HG02884 (cell line): ENCODE results near the gene CLCN2.

Experiments
- ATAC-seq: cut with Tn5 transposase; IDR thresholded peaks from one replicate; pipeline ENCODE4 v1.9.1; 2021; ENCODE audit warnings: mild to moderate bottlenecking, moderate library complexity; ENCODE audit not compliant: unreplicated experiment

Gene CLCN2

DNA sequence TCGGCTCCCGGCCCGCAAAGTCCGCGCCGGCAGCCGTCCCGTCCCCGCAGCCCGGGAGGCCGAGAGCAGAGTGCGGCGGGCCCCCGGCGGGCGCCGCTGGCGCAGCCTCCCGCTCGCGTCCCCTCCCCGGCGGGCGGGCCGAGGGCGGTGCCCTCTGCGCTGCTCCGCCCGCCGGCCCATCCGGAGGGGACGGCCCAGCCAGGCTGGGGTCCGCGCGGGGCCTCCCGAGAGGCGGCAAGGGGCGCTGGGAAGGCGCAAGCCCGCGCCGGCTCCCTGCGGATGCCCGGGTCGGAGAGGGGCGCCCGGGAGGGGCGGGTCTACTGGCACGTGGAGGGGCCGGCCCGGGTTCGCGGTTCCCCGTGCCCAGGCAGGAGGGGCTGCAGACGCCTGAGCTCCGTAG is at the start of gene CLCN2, which contains the start of gene POLR2H:
CLCN2 (minus strand) TSS at position 74 of the 400 bp plus-strand sequence. CDS start 126 bp downstream, outside the sequence.
POLR2H (plus strand) TSS at position 179 of the 400 bp plus-strand sequence. CDS start 1,783 bp downstream, outside the sequence.
- no peak for ATAC-seq

DNA sequence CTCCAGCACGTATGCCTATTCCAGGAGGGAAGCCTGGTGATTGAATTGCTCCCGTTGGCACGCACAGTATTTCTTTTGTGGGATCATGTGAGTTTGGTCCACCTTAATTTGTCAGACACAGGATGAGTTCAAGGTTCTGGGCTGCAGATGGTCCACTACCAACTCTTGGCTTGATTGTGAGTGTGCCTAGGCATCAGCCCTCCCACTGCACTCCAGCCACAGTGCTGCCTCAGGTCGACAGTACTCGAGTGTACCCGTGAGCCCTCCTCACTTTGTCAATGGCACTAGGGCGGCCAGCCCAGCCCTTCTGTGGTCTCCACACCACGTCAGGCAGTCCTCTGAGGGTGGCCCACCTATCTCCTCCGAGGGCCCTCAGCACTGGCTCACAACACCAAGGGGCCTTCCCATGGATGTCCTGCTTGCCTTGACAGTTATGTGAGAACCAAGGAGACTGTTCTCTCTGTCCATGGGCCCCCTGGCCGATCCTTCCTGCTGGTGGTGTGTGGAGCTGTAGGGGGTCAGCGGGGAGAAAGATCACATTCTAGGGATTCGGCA is 48.6 kb upstream of the CLCN2 start:
- ATAC-seq = no peak

DNA sequence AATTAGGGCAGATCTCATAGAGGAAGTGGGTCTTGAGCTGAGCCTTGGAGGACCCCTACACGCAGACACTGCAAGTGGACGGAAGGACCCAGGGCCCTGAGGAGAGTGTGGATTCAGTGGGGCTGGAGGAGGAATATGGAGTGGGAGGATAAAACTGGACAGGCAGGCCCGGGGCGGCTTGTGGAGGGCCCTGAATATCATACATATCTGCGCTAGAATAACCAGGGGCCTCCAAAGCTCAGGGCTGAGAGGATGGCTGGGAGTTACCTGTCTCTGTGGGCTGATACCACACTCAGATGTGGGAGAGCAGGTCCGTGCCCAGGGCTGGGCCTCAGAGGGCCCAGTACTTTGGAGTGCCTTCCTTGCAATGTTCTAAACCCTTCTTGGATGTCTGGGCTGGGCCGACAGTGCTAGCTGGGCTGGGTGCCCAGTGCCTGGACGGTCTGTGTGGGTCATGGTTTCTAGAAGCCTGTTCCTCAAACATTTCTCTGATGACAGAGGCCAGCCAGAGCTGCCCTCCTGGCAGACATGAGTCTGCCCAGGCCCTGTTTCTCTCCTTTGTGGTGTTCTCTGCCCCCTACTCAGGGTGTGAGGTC is 48.0 kb upstream of the CLCN2 start:
- no peak for ATAC-seq

DNA sequence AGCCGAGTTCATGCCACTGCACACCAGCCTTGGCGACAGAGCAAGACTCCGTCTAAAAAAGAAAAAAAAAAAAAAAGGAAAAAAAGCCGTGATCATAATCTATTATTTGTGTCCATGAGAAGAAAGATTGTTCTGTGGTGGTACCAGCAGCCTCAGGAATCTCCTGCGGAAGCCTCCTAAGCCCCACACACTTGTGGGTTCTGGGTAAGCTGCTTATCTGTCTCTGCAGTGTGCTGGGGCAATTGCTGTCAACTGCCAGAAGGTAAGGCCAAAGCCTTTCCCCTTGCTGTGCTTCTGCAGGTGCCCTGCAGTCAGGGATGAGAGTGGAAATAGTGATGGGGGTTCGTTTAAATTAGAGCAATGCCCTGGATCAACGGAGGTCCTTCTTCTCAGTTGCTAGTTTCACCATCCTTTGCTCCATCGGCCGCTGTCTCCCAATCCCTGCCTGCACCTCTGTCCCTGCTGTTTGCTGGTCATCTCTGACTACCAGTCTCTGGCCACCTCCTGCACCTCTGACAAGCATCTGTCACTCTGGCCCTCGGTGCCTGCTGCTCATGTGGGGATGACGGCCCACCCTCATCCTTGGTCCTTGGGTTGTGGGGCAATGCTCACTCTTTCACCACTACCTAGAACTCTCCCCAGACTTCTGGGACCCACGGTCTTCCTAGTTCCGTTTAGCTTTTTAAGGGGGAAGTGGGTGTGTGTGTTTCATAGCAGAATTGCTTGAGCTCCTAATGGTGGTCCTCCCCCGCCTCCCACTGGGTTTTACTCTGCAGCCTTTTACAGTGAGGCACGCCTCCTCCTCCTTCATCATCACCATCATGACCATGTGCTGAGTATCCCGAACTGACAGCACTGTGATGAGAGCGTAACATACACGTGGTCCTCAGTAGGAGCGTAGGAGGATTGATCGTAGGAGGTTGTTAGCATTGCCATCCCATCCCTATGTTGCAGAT is 43.9 kb upstream of the CLCN2 start:
- no peak for ATAC-seq

DNA sequence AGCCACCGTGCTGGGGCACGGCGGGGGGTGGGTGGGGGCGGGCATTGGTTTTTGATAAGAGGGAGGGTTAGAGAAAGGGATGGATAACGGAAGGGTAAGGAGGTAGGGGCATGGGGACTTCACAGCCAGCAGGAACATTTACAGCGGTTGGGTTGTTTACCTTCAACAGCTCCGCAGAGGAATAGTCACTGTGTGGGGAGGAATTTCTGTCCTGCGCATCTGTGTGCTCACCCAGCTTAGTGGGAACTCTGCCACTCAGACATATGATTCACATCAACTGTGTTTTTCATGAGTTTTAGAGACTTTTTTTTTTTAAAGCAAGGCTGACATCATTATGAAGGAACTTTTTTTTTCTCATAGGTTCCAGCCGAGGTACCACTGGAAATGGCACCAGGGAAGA is 38.0 kb upstream of the CLCN2 start:
- ATAC-seq = no peak

DNA sequence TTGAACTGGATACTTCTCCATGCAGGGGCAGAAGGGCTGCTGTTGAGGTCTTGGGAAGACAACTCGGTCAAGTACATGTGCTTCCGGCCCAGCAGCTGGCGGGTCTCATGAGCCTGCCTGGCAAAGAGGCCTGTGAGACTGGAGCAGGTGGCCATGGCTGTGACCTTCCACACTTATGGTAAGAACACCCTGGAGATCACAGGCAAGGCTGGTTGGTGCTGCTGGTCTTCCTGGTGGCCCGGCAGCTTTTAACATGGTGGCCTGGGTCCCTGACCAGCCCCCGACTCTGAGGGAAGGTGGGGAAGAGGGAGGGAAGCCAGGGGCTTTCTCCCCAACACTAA is 33.9 kb upstream of the CLCN2 start:
- ATAC-seq = no peak

DNA sequence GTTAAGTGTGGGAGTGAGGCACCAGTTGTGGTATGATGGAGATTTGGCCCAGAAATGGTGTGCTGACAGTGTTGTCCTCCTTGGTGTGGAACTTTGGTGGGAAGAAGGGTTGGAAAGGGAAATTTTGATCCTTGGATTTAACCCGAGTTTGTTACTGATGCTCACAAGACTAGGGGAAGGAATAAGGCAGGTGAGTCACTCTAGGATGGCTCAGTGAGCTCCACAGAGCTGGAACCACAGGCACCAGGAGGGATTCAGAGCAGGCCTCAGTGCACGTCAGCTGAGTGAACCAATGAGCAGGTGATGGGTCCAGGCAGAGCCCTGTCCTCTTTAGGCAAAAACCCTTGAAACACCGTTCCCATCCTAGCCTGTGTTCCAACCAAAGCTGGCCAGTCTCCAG is 29.9 kb upstream of the CLCN2 start:
- ATAC-seq = no peak

DNA sequence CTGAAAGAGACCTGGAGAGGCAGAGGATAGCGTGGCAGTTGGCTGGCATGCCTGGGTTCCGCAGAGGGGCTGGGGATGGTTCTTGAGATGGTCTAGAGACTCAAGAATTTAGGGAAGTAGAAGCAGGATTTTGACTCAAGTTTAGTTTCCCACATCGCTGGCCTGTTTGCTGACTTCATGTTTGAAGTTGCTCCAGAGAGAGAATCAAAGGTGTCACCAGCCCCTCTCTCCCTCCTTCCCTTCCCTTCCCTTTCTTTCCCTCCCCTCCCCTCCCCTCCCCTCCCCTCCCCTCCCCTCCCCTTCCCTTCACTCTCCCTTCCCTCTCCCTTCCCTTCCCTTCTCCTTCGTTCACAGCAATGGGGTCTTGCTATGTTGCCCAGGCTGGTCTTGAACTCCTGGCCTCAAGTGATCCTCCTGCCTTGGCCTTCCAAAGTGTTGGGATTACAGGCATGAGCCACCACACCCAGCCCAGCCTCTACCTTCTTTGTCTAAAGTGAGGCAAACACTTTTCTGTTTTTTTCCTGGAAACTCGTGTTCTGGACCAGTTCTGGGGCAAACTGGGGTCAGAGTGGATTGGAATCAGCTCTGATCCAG is 28.6 kb upstream of the CLCN2 start:
- ATAC-seq = no peak

DNA sequence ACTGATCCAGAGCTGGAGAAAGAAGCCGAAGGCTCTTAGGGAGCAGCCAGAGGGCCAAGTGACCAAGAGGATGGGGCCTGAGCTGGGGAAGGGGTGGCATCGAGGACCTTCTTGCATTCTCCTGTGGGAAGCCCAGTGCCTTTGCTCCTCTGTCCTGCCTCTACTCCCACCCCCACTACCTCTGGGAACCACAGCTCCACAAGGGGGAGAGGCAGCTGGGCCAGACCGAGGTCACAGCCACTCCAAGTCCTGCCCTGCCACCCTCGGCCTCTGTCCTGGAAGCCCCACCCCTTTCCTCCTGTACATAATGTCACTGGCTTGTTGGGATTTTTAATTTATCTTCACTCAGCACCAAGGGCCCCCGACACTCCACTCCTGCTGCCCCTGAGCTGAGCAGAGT is 28.0 kb upstream of the CLCN2 start:
- ATAC-seq = no peak

DNA sequence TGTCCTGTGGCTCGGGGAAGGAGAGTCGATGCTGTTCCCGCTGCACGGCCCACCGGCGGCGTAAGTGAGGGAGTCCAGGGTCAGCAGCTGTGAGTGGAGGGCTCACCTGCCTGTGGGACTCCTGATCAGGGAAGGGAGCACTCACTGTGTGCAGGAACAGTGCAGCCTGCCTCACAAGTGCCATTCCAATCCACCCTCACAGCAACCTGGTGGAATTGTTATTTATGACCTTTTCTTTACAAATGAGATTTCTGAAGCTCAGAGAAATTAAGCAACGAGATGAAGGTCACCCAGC is 27.5 kb upstream of the CLCN2 start:
- no peak for ATAC-seq

DNA sequence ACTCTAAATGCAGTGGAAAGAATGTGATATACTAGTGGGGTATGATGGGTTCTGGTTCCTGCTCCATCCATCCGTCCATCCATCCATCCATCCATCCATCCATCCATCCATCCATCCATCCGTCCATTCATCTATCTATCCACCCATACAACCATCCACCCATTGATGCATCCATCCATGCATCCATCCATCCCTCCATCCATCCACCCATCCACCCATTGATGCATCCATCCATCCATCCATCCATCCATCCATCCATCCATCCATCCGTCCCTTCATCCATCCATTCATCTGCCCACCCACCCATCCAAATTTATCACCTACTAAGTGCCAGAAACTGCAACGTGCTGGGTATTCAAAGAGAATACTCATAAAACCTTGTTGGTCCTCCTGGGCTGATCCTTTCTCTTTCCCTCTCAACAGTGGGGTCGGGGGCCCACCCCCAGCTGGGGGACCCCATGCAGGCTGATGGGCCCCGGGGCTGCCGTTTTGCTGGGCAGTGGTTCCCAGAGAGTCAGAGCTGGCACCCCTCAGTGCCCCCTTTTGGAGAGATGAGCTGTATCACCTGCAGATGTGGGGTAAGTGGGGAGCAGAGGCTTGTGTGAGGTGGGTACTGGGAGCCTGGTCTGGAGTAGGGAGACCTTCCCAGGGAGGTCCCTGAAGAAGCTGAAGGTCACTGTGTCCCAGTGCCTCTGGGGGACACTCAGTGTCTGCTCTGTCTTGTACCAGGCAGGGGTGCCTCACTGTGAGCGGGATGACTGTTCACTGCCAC is 26.9 kb upstream of the CLCN2 start:
- ATAC-seq = no peak

DNA sequence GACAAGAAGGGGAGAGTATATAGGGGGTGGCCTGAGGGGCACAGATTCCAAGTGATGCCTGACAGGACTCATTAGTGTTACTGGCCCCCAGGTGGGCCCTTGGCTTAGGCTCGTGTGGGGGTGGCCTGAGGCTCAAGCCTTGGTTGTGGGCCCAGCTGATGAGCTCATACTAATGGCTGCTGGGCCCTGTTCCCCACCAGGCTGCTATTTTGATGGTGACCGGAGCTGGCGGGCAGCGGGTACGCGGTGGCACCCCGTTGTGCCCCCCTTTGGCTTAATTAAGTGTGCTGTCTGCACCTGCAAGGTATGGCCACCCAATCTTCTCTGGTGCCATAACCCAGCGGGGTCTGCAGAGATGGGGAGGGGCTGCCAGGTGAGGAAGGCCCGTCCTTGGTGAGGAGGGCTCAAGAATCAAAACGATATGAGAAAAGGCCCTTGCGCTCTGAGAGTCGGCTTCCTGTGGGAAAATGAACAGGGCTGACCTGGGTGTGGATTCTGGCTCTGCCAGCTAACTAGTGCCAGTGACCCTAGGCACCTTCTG is 25.8 kb upstream of the CLCN2 start:
- no peak for ATAC-seq

DNA sequence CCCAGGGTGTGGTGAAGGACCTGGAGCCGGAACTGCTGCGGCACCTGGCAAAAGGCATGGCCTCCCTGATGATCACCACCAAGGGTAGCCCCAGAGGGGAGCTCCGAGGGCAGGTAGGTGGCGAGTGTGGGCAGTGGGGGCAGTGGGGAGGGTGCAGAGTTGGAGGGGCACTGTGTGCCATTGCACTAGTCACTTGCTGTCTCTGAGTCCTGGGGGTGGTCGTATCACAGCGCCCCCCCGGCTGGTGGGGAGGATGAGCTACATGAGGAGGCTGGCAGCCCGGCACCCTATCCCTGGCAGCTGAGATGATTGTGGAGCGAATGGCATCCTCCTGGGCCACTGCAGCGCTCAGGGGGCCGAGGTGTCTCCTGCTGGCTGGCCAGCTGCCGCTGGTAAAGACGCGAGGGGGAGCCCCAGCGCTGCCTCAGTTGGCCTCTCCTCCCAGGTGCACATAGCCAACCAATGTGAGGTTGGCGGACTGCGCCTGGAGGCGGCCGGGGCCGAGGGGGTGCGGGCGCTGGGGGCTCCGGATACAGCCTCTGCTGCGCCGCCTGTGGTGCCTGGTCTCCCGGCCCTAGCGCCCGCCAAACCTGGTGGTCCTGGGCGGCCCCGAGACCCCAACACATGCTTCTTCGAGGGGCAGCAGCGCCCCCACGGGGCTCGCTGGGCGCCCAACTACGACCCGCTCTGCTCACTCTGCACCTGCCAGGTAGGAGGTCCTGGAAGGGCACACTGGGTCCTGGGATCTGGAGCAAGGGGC is 24.8 kb upstream of the CLCN2 start:
- no peak for ATAC-seq

DNA sequence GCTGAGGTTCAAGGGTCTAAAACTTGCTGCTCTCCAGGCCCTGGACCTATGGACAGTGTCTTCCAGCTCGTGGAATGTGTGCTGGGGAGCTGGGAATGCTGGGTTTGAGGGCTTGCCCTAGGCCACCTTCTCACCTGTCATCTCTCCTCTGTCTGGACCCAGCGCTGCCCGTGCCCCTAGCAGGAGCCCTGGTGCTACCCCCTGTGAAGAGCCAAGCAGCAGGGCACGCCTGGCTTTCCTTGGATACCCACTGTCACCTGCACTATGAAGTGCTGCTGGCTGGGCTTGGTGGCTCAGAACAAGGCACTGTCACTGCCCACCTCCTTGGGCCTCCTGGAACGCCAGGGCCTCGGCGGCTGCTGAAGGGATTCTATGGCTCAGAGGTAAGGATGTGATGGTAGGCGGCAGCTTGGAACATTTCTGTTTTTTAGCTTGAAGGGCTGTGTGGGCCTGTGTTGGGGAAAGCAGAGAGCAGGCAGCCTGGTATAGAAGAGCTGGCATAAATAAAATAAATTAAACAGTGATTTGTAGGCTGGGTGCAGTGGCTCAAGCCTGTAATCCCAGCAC is 23.5 kb upstream of the CLCN2 start:
- ATAC-seq = no peak

DNA sequence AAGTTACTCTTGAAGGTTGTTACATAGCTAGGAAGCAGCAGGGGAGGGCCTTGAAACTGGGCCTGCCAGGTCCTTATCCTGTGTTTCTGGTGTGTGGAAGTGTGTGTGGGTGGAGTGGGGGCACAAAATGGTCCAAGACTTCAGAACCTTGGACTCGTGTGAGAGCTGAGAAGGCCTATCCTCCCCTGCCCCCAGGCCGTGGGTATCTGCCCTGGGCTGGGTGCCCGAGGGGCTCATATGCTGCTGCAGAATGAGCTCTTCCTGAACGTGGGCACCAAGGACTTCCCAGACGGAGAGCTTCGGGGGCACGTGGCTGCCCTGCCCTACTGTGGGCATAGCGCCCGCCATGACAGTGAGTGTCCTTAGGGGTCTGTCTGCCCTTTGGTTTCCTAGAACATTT is 22.9 kb upstream of the CLCN2 start:
- ATAC-seq = no peak

DNA sequence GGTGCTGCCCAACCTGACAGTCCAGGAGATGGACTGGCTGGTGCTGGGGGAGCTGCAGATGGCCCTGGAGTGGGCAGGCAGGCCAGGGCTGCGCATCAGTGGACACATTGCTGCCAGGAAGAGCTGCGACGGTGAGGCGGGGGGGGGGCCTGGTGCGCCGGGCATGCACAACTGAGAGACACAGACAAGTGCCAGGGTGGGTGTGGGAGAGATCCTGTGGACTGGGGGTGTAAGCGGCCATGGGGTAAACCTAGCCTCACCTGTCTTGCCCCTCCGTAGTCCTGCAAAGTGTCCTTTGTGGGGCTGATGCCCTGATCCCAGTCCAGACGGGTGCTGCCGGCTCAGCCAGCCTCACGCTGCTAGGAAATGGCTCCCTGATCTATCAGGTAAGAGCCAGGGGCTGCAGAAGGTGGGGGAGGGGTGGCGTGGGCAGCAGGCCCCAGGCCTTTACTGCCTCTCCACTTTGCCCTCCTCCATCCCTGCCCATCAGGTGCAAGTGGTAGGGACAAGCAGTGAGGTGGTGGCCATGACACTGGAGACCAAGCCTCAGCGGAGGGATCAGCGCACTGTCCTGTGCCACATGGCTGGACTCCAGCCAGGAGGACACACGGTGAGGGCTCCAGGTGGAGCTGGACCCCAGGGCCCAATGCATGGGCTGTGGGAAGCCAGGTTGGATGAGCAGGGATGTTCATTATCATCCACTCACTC is 21.8 kb upstream of the CLCN2 start:
- ATAC-seq = no peak

DNA sequence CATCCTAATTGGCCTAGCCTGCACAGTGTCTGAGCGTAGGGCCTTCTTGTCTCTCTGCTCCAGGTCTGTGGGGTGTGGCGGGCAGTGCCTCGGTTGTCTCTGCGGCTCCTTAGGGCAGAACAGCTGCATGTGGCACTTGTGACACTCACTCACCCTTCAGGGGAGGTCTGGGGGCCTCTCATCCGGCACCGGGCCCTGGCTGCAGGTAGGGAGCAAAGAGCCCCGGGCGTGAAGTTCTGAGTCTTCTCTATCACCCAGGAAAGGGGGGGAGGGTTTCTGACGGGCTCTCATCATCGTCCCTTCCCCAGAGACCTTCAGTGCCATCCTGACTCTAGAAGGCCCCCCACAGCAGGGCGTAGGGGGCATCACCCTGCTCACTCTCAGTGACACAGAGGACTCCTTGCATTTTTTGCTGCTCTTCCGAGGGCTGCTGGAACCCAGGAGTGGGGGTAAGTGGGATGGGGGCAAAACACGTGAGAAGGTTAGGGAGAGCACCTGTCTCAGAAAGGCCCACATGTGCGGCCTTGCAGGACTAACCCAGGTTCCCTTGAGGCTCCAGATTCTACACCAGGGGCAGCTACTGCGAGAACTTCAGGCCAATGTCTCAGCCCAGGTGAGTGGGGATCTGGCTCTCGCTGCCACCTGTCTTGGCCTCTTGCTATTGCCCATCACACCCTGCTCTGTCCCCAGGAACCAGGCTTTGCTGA is 21.1 kb upstream of the CLCN2 start:
- ATAC-seq = no peak
